Measurements from ENCODE around the gene HEXD.
A peak's percentile ranks its signal among the peaks of the same experiment; 100 is the strongest.

HEXD gene

GRCh38 chr17:82416264-82416663, 1.9 kb upstream of the HEXD start:
- DNase-seq = no peak

DNA sequence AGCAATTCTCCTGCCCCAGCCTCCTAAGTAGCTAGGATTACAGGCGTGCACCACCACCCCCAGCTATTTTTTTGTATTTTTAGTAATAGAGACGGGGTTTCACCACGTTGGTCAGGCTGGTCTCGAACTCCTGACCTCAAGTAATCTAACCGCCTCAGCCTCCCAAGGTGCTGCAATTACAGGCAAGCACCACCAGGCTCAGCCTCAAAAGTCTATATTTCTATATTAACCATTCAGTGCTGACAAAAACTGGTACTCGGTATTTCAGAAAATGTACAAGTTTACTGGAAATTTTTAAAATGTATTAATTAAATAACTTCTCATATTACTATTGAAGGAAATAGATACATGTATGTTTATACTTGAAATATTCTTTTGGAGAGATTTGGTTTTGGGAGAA, 1.4 kb upstream of the HEXD start:
- DNase-seq = no peak

DNA sequence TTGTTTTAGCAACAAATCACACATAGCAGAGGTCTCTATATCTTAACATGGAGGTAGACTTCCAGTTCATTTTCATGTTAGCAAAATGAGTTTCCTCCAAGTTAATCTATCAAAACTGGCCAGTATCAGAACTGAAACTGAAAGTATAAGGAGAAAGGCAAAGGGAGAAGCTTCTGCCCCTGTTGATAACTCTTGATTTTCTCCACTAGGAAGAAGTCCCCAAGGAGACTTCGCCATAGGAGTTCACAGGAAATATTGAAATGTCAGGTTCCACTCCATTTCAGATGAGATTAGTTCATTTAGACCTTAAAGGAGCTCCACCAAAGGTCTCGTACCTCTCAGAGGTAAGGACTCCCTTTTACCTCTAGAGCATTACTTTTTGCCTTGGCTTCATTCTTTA, 1.4 kb downstream of the HEXD start:
- no peak for DNase-seq

DNA sequence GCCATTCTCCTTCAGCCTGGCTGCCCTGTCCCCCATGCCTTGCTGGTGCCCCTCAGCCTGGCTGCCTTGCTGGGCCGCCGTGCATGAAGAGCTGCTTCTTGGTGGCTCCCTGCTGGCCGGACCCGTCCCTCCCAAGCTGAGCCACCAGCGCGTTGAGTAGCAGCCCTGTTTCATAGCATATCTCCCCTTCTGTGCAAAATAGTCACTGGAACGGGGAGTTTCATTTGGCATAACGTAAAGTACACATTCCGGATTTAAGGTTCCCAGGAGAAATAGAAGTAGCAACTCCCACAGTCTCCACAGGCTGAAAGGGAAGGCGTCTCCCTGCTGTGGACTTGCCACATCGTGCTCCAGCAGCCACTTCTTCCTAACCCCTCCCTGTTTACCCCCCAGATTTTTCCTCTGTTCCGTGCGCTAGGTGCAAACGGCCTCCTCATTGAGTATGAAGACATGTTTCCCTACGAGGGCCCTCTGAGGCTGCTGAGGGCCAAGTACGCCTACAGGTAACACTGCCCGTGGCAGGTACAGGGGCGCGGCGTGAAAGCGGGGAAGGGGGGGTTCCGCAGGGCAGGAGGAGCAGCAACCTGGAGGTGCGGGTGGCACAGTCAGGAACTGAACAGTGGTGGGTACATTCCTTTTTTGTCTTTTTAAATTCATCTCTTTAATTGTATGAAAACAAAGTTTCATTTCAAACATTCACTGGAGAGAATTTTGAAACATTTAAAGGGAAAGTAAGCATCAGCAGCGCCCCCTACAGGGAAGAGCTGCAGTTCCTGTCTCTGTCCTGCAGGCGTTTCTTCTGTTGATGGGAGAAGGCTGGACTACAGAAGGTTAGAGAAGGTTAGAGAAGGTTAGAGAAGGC, 6.1 kb downstream of the HEXD start:
- peak in 1 of 2 experiments; percentile 12 for DNase-seq

DNA sequence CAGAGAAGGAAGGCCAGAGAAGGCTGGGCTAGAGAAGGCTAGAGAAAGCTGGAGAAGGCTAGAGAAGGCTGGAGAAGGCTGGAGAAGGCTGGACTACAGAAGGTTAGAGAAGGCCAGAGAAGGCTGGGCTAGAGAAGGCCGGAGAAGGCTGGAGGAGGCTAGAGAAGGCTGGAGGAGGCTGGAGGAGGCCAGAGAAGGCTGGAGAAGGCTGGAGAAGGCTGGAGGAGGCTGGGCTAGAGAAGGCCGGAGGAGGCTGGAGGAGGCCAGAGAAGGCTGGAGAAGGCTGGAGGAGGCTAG, 6.7 kb downstream of the HEXD start:
- no peak for DNase-seq

DNA sequence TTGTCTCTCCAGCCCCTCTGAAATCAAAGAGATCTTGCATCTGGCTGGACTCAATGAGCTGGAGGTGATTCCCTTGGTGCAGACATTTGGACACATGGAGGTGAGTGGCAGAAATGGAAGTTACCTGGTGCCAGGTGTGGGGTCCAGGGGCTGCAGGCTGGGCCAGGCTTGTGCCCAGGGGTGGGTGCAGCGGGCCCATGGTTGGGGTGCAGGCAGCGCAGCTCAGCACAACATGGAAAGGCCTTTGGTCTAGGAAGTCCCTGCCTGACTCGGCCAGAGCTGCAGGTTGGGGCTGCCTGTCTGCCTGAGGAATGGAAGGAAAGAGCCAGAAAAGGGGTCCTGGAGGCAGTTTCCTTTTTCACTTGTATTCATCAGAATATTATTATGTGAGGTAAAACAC, 10.4 kb downstream of the HEXD start:
- no peak for DNase-seq

GRCh38 chr17:82429824-82430223, 11.7 kb downstream of the HEXD start:
- no peak for DNase-seq

- no peak for DNase-seq
Measured at GRCh38 chr17:82432017-82432416, 13.9 kb downstream of the HEXD start.

DNA sequence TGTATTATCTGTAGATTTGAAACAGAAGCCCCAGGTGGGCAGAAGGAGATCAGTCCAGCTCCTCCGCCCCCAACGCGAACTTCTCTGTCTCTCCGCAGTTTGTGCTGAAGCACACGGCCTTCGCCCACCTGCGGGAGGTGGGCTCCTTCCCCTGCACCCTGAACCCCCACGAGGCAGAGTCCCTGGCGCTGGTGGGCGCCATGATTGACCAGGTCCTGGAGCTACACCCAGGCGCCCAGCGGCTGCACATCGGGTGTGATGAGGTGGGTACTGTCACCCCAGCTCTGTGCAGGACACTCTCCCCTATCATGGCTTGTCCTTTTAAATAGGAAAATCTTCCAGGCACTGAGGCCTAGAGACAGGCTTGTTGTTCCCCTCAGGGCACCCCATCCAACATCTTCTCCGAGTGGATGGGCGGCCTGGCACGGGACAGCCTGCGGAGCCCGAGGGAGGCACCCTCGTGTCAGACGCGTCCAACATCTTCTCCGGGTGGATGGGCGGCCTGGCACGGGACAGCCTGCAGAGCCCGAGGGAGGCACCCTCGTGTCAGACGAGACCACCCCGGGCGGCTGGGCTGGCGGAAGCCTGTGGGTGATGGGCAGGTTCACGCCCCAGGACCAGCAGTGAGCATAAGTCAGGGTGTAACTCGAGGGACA, 15.5 kb downstream of the HEXD start:
- DNase-seq = no peak

DNA sequence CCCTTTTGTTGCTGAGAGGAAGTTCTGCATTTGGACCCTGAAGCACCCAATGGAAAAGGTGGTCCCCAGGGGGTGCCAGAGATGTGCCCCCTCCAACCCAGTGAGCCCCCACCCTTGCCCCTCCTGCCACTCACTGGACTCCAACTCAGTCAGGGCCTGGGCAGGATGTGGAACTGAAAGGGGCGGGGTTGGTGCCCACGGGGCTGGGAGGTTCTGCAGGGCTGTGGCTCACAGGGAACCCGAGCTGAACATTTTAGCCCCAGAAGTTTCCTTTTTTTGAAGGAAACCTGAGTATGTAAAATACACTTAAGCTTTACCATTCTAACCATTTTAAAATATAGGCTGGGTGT, 16.0 kb downstream of the HEXD start:
- DNase-seq = no peak

DNA sequence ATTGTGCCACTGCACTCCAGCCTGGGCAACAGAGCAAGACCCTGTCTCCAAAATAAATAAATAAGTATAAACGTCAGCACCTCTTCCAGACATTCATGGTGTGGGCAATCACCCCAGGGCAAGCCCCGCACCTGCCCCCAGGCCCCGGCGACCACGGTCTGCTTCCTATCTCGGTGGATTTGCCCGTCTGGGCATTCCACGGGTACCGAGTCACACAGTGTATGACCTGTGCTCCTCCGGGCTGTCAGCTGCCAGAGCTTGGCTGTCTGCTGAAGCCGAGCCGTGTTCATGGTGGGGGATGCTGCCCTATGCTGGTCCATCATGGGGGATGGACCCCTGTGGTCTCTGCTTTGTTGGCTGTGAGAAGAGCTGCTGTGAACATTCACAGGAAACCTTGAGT, 17.0 kb downstream of the HEXD start:
- no peak for DNase-seq

GRCh38 chr17:82435601-82436583, 17.7 kb downstream of the HEXD start:
- DNase-seq = no peak

DNA sequence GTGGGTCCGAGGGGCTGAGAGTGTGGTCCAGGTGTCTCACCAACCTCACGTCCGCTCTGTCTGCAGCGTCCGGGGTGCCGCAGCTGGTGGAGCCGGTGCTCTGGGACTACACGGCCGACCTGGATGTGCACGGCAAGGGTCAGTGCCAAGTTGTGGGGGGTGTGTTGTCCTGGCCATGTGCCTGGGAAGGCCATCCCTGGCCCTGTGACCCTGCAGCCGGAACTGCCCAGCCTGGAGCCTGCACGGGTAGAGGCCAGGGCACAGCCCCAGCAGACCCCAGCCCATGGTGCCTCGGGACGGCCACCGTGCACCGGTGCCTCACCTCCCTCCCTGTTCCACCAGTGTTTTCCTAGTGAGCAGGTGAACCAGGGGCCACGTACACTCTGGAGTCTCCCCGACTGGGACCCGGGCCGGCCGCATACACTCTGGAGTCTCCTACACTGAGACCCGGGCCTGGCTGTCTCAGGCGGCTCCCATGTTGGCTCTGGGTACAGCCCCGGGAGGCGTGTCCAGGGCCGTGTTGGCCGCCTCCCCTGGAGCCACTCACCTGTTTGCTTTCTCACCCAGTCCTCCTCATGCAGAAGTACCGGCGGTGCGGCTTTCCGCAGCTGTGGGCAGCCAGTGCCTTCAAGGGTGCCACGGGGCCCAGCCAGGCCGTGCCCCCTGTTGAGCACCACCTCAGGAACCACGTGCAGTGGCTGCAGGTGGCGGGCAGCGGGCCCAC, 18.6 kb downstream of the HEXD start:
- DNase-seq = no peak

DNA sequence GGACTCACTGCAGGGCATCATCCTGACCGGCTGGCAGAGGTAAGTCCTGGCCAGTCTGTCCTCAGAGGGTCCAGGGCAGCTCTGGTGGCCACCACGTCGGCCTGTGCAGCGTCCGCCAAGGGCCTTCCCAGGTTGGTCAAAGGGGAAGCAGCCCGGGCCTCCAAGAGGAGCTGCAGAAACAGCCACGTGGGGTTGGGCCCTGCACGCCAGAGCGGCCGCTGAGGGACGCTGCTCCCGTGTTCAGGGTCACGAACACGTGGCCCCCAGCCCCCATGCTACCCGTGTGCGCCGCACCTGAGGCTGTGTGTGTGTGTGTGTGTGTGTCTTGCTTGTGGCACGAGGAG, 19.1 kb downstream of the HEXD start:
- no peak for DNase-seq

- DNase-seq = no peak
Measured at GRCh38 chr17:82438401-82439193, 20.4 kb downstream of the HEXD start.

DNA sequence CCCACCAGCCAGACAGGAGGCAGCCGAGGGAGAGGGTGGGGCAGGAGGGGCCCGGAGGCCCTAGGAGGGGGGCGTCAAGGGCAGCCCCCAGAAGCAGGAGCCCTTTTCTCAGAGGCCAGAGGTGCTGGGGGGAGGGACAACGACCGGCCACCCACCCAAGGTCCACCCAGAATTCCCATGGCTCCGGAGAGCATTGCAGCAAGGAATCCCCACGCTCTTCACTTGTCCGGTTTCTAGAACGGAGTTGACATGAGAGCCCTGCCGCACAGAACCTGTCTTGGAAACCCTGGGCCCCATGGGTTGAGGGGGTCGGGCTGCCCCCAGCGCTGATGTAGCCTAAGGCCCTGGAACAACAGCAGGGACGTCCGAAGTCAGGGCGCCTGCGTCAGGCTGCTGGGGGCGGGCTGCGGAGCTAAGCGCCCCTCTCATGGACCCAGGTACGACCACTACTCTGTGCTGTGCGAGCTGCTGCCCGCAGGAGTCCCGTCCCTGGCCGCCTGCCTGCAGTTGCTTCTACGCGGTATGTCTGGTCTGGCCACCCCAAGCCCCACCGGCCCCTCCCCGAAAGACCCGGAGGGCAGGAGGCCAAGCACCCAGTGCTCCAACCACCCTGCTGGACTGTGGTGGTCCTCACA, 21.2 kb downstream of the HEXD start:
- no peak for DNase-seq

GRCh38 chr17:82439829-82440365, 21.8 kb downstream of the HEXD start:
- no peak for DNase-seq

DNA sequence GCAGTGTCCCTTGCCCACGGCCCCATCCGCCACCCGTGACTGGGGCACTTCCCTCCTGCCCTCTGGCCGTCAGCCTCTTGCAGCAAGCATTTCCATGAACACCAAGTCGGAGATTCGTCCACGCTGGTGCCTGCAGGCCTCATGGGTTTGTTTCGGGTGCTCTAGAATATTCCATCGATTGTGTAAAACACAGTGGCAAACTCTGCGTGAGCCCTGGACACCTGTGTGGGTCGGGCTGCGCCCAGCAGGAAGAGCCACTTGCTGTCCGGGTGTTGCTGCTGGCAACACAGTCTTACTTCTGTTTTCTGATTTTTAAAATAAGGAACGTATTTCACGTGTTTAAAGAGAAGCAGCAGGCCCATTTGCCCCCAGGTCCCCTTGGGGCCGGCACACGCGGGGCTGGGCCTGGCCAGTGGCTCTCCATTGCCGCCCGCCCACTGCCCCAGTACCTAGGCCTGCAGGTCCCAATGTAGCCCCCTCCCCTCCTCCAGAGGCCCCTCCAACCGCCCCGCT, 22.4 kb downstream of the HEXD start:
- DNase-seq = no peak

DNA sequence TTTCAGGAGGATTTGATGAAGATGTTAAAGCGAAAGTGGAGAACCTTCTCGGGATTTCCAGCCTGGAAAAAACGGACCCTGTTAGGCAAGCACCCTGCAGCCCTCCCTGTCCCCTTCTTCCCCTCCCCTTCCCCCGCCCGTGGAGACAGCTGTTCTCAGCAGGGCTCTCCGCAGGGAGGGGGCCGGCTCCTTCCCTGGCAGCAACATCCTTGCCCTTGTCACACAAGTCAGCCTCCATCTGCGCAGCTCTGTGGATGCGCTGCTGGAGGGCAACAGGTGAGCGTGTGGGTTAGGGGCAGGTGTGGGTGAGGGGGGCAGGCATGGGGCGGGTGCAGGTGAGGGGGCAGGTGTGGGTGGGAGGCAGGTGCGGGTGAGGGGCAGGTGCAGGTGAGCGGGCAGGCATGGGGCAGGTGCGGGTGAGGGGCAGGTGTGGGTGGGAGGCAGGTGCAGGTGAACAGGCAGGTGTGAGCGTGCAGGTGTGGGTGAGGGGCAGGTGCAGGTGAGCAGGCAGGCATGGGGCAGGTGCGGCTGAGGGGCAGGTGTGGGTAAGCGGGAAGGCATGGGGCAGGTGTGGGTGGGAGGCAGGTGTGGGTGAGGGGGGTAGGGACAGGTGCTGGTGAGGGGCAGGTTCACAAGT, 23.0 kb downstream of the HEXD start:
- no peak for DNase-seq

- no peak for DNase-seq
Measured at GRCh38 chr17:82441691-82442487, 23.7 kb downstream of the HEXD start.
